HL-60 (cell line): ENCODE measurements around the gene PTPRN.
A peak's percentile ranks its signal among the peaks of the same experiment; 100 is the strongest.

Source experiments
- DNase-seq, 2 experiments: peaks; one replicate each; pipeline ENCODE4 v3.0.0-alpha.2; 2010 to 2020; ENCODE audit warnings: low read depth in 1 of 2, low spot score in 1 of 2
- H3K27ac ChIP-seq: fragments of 250-450 bp; sonication (Bioruptor Pico); replicated peaks from 2 replicates; pipeline ENCODE4 v1.5.1; 2020; ENCODE audit warnings: mild to moderate bottlenecking, moderate library complexity
- H3K27me3 ChIP-seq: fragments of 250-450 bp; sonication (Bioruptor Pico); 2 replicates; pipeline ENCODE4 v1.5.1; 2021; ENCODE audit warnings: mild to moderate bottlenecking, moderate library complexity; ENCODE audit not compliant: insufficient read depth, poor library complexity, severe bottlenecking
- H3K4me3 ChIP-seq: replicated peaks from 2 replicates; pipeline ENCODE4 v1.5.1; 2011; ENCODE audit warnings: mild to moderate bottlenecking, control low read depth, low read length; ENCODE audit not compliant: insufficient read depth
- CTCF ChIP-seq: IDR thresholded peaks from one replicate; pipeline ENCODE4 v1.5.1; 2011; ENCODE audit warnings: low read length, control low read depth, inconsistent platforms; ENCODE audit not compliant: insufficient read depth
- GABPA ChIP-seq: IDR thresholded peaks from 2 replicates; pipeline ENCODE4 v1.6.1; 2012; ENCODE audit warnings: low read depth
- POLR2AphosphoS5 ChIP-seq: IDR thresholded peaks from 2 replicates; pipeline ENCODE4 v1.6.1; 2012; ENCODE audit warnings: low read depth
- REST ChIP-seq: IDR thresholded peaks from 2 replicates; pipeline ENCODE4 v1.6.1; 2012; ENCODE audit warnings: low read depth; ENCODE audit not compliant: insufficient replicate concordance
- SPI1 ChIP-seq: IDR thresholded peaks from 2 replicates; pipeline ENCODE4 v1.6.1; 2012; ENCODE audit warnings: low read depth, mild to moderate bottlenecking, borderline replicate concordance

The PTPRN gene

GRCh38 chr2:219334076-219334475 lies 24.9 kb upstream of the PTPRN start:
- peaks cover 17% of the 10 kb centered on the region for H3K27me3 ChIP-seq
- no peak for DNase-seq
- H3K27ac ChIP-seq: no peak overlapping the region
- TF ChIP-seq REST (no peak), SPI1 (peak; percentile 34; the same call in 1 of the 2 replicates)
- no peak overlapping the region for H3K4me3 ChIP-seq

GRCh38 chr2:219332542-219332941 lies 23.3 kb upstream of the PTPRN start, which contains the start of gene RESP18:
Gene RESP18, minus strand, starts transcription at chr2:219332744.
- DNase-seq: no peak
- no peak for TF ChIP-seq CTCF
- TF ChIP-seq SPI1: no peak
- no peak for TF ChIP-seq REST
- TF ChIP-seq GABPA: no peak
- TF ChIP-seq POLR2AphosphoS5: no peak
- Histone ChIP-seq H3K27me3 (peaks cover 17% of the 10 kb centered on the region), H3K4me3 (no peak within 1 kb of the TSS), H3K27ac (no peak within 1 kb of the TSS)

GRCh38 chr2:219331560-219332213 lies 22.5 kb upstream of the PTPRN start:
- H3K27ac ChIP-seq: no peak overlapping the region
- H3K27me3 ChIP-seq: peaks cover 17% of the 10 kb centered on the region
- no peak for DNase-seq
- H3K4me3 ChIP-seq: no peak overlapping the region
- TF ChIP-seq REST (peak; percentile 99), GABPA (no peak), SPI1 (no peak)

GRCh38 chr2:219327719-219328118 lies 18.5 kb upstream of the PTPRN start:
- Histone ChIP-seq H3K4me3 (no peak overlapping the region), H3K27me3 (peaks cover 17% of the 10 kb centered on the region), H3K27ac (no peak overlapping the region)
- TF ChIP-seq POLR2AphosphoS5: no peak
- TF ChIP-seq REST: no peak
- no peak for TF ChIP-seq CTCF
- no peak for TF ChIP-seq GABPA
- TF ChIP-seq SPI1: no peak
- DNase-seq: no peak
